8988T (cell line): ENCODE measurements around the gene RD3L.

Experiments
- DNase-seq: peaks from one replicate; pipeline ENCODE4 v3.0.0; 2011

The RD3L gene

GRCh38 chr14:103892247-103892646 is 50.1 kb downstream of the RD3L start:
- DNase-seq: no peak

- no peak for DNase-seq
These were observed 50.6 kb downstream of the RD3L start for GRCh38 chr14:103891667-103892215.

- DNase-seq: no peak
These were observed 51.3 kb downstream of the RD3L start for GRCh38 chr14:103890821-103891666.
